K562 (cell line): ENCODE data around the gene DNAAF1. TPM values are rescaled to one million over a fixed set of nuclear protein-coding genes. Genes with fewer than 3 reads are reported as not detected.

Experiments
- EHMT2 ChIP-seq: fragments of 450-650 bp; IDR thresholded peaks from 2 replicates; pipeline ENCODE4 v1.6.1; 2018; ENCODE audit warnings: antibody characterized with exemption
- ELF2 ChIP-seq: fragments of 250-450 bp; sonication (Bioruptor Pico); IDR thresholded peaks from 2 replicates; pipeline ENCODE4 v1.5.0; 2021; ENCODE audit warnings: mild to moderate bottlenecking
- HDAC2 ChIP-seq: fragments of 450-650 bp; IDR thresholded peaks from 2 replicates; pipeline ENCODE4 v1.6.1; 2016; ENCODE audit warnings: mild to moderate bottlenecking
- KDM1A ChIP-seq, 2 experiments: fragments of 450-650 bp; IDR thresholded peaks; 2 replicates each; pipeline ENCODE4 v1.6.1; 2016; ENCODE audit warnings: mild to moderate bottlenecking in 2 of 2
- NR2C2 ChIP-seq, 2 experiments: fragments of 200-800 bp in 1 of 2; sonication (Bioruptor generic) in 1 of 2; sonication (generic) in 1 of 2; formaldehyde crosslinking in 1 of 2; IDR thresholded peaks; 2 replicates each; pipeline versions ENCODE4 v1.6.1 to v1.8.0; 2016 to 2022; ENCODE audit warnings: mild to moderate bottlenecking in 1 of 2, missing compliant biosample characterization in 1 of 2, missing genetic modification characterization in 1 of 2, missing genetic modification reagents in 1 of 2
- PHB ChIP-seq: fragments of 250-450 bp; sonication (Bioruptor Pico); IDR thresholded peaks from 2 replicates; pipeline ENCODE4 v1.5.0; 2021
- POLR2AphosphoS2 ChIP-seq: IDR thresholded peaks from 2 replicates; pipeline ENCODE4 v1.6.1; 2012; ENCODE audit warnings: low read length, improper control_type of control experiment
- PTRF ChIP-seq: fragments of 450-650 bp; IDR thresholded peaks from 2 replicates; pipeline ENCODE4 v1.6.1; 2016; ENCODE audit warnings: mild to moderate bottlenecking, missing genetic modification characterization, missing compliant biosample characterization
- SIN3B ChIP-seq: fragments of 450-650 bp; IDR thresholded peaks from 2 replicates; pipeline ENCODE4 v1.6.1; 2017; ENCODE audit warnings: low read depth, mild to moderate bottlenecking, moderate library complexity
- TCF7L2 ChIP-seq: fragments of 150-350 bp; IDR thresholded peaks from 2 replicates; pipeline ENCODE4 v1.6.1; 2016; ENCODE audit warnings: low read depth, mild to moderate bottlenecking, low read length, moderate library complexity
- XRCC5 ChIP-seq: fragments of 200-400 bp; formaldehyde crosslinking; IDR thresholded peaks from 2 replicates; pipeline ENCODE4 v1.6.1; 2017; ENCODE audit warnings: low read depth, mild to moderate bottlenecking, low read length
- ZBTB33 ChIP-seq: sonication (generic); formaldehyde crosslinking; IDR thresholded peaks from 2 replicates; pipeline ENCODE4 v1.8.1; 2023; ENCODE audit warnings: mild to moderate bottlenecking, missing genetic modification reagents
- ZKSCAN8 ChIP-seq: fragments of 200-800 bp; sonication (Bioruptor generic); IDR thresholded peaks from 2 replicates; pipeline ENCODE4 v1.6.1; 2016; ENCODE audit warnings: missing genetic modification characterization, missing compliant biosample characterization
- ZMIZ1 ChIP-seq, 2 experiments: fragments of 150-350 bp in 1 of 2; IDR thresholded peaks; 2 replicates each; pipeline ENCODE4 v1.6.1; 2012 to 2016; ENCODE audit warnings: low read depth in 2 of 2, low read length in 2 of 2, mild to moderate bottlenecking in 1 of 2, moderate library complexity in 1 of 2
- ZNF518B ChIP-seq: fragments of 250-450 bp; sonication (Bioruptor Pico); IDR thresholded peaks from 2 replicates; pipeline ENCODE4 v1.5.0; 2021; ENCODE audit warnings: mild to moderate bottlenecking, moderate library complexity
- polyA plus RNA-seq, 8 experiments: library from polyadenylated mRNA; depleted of rRNA in 4 of 8; stranded (reverse) in 5 of 8; unstranded in 3 of 8; fragments of >200 nt; fragmentation: Nextera tagmentation in 2 of 8; fragmentation: Illumina TruSeq in 1 of 8; extraction: Ambion mirVana in 2 of 8; extraction: Trizol in 1 of 8; gene quantifications; 2 replicates each; pipeline versions ENCODE4 v1.2.1 to v1.2.3, GENCODE V29; 2011 to 2014; ENCODE audit warnings: inconsistent platforms in 1 of 8, missing spikeins in 1 of 8
- total RNA-seq, 7 experiments: library from RNA; depleted of rRNA in 6 of 7; stranded (reverse); fragments of >200 nt in 6 of 7; fragmentation: Illumina TruSeq in 2 of 7; extraction: Trizol in 2 of 7; gene quantifications; 2 replicates each; pipeline versions ENCODE4 v1.2.1 to v1.2.3, GENCODE V29; 2011 to 2021; ENCODE audit warnings: low replicate concordance in 1 of 7
- TF ChIP-seq, protein P1 (sequence below): IDR thresholded peaks from 2 replicates; pipeline ENCODE4 v1.6.1; 2012; ENCODE audit warnings: low read depth, low read length, improper control_type of control experiment, borderline replicate concordance

DNAAF1 gene
- total and polyA plus RNA-seq, 9 of the 15 experiments (the other 6 are each of a cell fraction or from before 2014, with no cell fraction given), result 0.01 TPM; not detected in 8

- TF ChIP-seq NR2C2 (CRISPR knock-in tag; IDR thresholded peaks at IDR 0.05), result no peak
- TF ChIP-seq NR2C2 (tag; IDR thresholded peaks at IDR 0.05), result peak; percentile 90
- TF ChIP-seq HDAC2, result 0 out of 2 replicates have a peak, but pooled peaks have one; percentile 45
- no peak for TF ChIP-seq ZKSCAN8
- TF ChIP-seq, protein P1, sequence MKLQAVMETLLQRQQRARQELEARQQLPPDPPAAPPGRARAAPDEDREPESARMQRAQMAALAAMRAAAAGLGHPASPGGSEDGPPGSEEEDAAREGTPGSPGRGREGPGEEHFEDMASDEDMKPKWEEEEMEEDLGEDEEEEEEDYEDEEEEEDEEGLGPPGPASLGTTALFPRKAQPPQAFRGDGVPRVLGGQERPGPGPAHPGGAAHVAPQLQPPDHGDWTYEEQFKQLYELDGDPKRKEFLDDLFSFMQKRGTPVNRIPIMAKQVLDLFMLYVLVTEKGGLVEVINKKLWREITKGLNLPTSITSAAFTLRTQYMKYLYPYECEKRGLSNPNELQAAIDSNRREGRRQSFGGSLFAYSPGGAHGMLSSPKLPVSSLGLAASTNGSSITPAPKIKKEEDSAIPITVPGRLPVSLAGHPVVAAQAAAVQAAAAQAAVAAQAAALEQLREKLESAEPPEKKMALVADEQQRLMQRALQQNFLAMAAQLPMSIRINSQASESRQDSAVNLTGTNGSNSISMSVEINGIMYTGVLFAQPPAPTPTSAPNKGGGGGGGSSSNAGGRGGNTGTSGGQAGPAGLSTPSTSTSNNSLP, result no peak
- no peak for TF ChIP-seq ZBTB33 (CRISPR knock-in tag)
- TF ChIP-seq SIN3B, result peak; percentile 88
- TF ChIP-seq XRCC5, result peak; percentile 93; the same call in 1 of the 2 replicates
- no peak for TF ChIP-seq PTRF
- TF ChIP-seq POLR2AphosphoS2, result no peak; the same call in 1 of the 2 replicates
- TF ChIP-seq KDM1A (IDR thresholded peaks at IDR 0.05), result no peak
- 0 out of 2 replicates have a peak, but pooled peaks have one; percentile 56 for TF ChIP-seq PHB (CRISPR knock-in tag)
- TF ChIP-seq EHMT2, result peak; percentile 67; the same call in 1 of the 2 replicates
- TF ChIP-seq ZMIZ1 (IDR thresholded peaks at IDR 0.05; ENCODE audit: low read depth in 2 of 2, low read length in 2 of 2), result peak in 1 of 2 experiments; percentile 71; a peak in 1 of 4 replicates
- no peak for TF ChIP-seq TCF7L2
- TF ChIP-seq ELF2, result peak; percentile 95
- no peak for TF ChIP-seq ZNF518B (CRISPR knock-in tag)
Measured at GRCh38 chr16:84186685-84187437, 41.8 kb downstream of the DNAAF1 start, which contains the start of gene TAF1C (continued).
